ENCODE measurements around the gene EEPD1. TPM values are rescaled to one million over a fixed set of nuclear protein-coding genes. Genes with fewer than 3 reads are reported as not detected.
"Not testable (repeated sequence)": the region's sequence is repeated elsewhere in the genome, so short reads cannot be mapped to it uniquely, and the experiment has no call there.

The EEPD1 gene
- total and polyA plus RNA-seq, 11 donors: 3.7 to 12.2 (median 7.7) TPM

GRCh38 chr7:36232555-36232954 lies 79.5 kb downstream of the EEPD1 start:
- WGBS, 4 donors: 73 to 81% (median 77%) methylated on average over 1 of the region's 1 CpG
- TF ChIP-seq, protein P1, sequence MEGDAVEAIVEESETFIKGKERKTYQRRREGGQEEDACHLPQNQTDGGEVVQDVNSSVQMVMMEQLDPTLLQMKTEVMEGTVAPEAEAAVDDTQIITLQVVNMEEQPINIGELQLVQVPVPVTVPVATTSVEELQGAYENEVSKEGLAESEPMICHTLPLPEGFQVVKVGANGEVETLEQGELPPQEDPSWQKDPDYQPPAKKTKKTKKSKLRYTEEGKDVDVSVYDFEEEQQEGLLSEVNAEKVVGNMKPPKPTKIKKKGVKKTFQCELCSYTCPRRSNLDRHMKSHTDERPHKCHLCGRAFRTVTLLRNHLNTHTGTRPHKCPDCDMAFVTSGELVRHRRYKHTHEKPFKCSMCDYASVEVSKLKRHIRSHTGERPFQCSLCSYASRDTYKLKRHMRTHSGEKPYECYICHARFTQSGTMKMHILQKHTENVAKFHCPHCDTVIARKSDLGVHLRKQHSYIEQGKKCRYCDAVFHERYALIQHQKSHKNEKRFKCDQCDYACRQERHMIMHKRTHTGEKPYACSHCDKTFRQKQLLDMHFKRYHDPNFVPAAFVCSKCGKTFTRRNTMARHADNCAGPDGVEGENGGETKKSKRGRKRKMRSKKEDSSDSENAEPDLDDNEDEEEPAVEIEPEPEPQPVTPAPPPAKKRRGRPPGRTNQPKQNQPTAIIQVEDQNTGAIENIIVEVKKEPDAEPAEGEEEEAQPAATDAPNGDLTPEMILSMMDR (IDR thresholded peaks at IDR 0.05): no peak
- Histone ChIP-seq H3K9me3 (no peaks in the 10 kb centered on the region), H3K36me3 (peaks cover 0 to 3% (median 0%) of the 10 kb centered on the region in 9 donors), H3K27ac (peak overlapping the region in 1 of 12 donors; percentile 24), H3K4me1 (peaks cover 0 to 24% (median 5%) of the 10 kb centered on the region in 12 donors), H3K4me3 (no peak overlapping the region), H3K27me3 (no peaks in the 10 kb centered on the region)
- DNase-seq (no peak), ATAC-seq (no peak)
- intact Hi-C loops (cut with DNase I): no loop called here

DNA sequence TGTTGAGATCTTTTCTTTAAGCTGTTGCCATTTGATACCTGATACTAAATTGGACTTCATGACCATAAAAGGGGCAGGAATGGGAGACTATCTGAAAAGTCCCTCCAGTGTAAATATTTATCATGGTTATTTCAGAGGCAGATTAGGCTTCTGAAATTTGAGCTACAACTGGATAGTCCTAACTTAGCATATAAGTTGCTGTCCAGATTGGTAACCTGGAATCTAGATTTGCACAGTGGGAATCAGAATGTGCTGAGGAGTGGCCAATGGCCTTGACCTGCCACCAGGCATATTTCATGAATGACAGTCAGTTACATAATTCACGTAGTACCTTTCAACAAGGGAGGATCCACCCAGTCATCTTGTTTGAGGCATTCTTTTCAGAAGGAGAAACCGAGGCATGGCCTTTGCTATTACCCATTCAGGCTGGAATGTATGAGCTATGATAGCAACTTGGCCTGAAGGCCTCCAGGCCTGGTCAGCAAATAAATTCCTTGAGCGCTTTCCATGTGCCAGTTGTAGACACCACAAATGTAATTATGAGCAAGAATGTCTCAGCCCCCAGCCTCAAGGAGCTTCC lies 80.0 kb downstream of the EEPD1 start:
- 65 to 93% (median 77%) methylated on average over 3 of the region's 3 CpGs for WGBS, 4 donors
- H3K27ac ChIP-seq: no peak overlapping the region
- ATAC-seq: no peak

DNA sequence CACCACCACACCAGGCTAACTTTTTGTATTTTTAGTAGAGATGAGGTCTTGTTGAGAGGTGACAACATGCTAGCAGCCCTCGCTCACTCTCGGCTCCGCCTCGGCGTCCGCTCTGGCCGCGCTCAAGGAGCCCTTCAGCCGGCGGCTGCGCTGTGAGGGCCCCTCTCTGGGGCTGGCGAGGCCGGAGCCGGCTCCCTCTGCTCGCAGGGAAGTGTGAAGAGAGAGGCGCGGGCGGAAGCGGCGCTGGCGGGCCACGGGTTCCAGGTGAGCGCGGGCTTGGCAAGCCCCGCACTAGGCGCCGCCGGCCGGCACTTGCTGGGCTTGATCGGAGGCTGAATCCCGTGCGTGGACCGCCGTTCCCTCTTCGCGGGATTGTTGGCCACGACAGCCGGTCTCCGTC lies 83.0 kb downstream of the EEPD1 start:
- ATAC-seq (peak in 3 of 4 donors; percentile 37 to 55 (median 38)), DNase-seq (peak in 1 of 5 donors; percentile 34)
- TF ChIP-seq, protein P1 (IDR thresholded peaks at IDR 0.05): no peak
- TF ChIP-seq POLR2A (IDR thresholded peaks at IDR 0.05): no peak
- WGBS, 4 donors: 75 to 90% (median 89%) methylated on average over 30 to 39 of the region's 39 CpGs
- Histone ChIP-seq H3K4me3 (peak overlapping the region in 1 of 12 donors; percentile 18), H3K27me3 (no peaks in the 10 kb centered on the region), H3K27ac (no peak overlapping the region), H3K9me3 (no peaks in the 10 kb centered on the region), H3K4me1 (peaks cover 0 to 21% (median 6%) of the 10 kb centered on the region in 12 donors), H3K36me3 (peaks cover 0 to 8% (median 0%) of the 10 kb centered on the region in 9 donors)
- intact Hi-C loops (cut with DNase I): no loop called here

More for the DNA sequence above, 80.0 kb downstream of the EEPD1 start:
- Histone ChIP-seq H3K4me3 (no peak overlapping the region), H3K9me3 (no peaks in the 10 kb centered on the region), H3K27me3 (no peaks in the 10 kb centered on the region), H3K4me1 (peaks cover 0 to 24% (median 5%) of the 10 kb centered on the region in 12 donors), H3K36me3 (peaks cover 0 to 3% (median 0%) of the 10 kb centered on the region in 9 donors)
- DNase-seq: no peak
- no peak for TF ChIP-seq POLR2A (IDR thresholded peaks at IDR 0.05)
- TF ChIP-seq, protein P1 (IDR thresholded peaks at IDR 0.05): no peak
- intact Hi-C loops (cut with DNase I): no loop called here

GRCh38 chr7:36238138-36238537 lies 85.1 kb downstream of the EEPD1 start:
- ATAC-seq (no peak), DNase-seq (no peak)
- intact Hi-C loops (cut with DNase I): no loop called here
- no peaks in the 10 kb centered on the region for H3K9me3 ChIP-seq
- no peak overlapping the region for H3K4me3 ChIP-seq
- H3K36me3 ChIP-seq: peaks cover 0 to 8% (median 0%) of the 10 kb centered on the region in 9 donors
- no peak overlapping the region for H3K27ac ChIP-seq
- 49 to 60% (median 53%) methylated on average over 2 of the region's 2 CpGs for WGBS, 4 donors
- TF ChIP-seq POLR2A (IDR thresholded peaks at IDR 0.05): no peak
- TF ChIP-seq, protein P1 (IDR thresholded peaks at IDR 0.05): no peak
- no peaks in the 10 kb centered on the region for H3K27me3 ChIP-seq
- H3K4me1 ChIP-seq: peaks cover 0 to 7% (median 0%) of the 10 kb centered on the region in 12 donors

DNA sequence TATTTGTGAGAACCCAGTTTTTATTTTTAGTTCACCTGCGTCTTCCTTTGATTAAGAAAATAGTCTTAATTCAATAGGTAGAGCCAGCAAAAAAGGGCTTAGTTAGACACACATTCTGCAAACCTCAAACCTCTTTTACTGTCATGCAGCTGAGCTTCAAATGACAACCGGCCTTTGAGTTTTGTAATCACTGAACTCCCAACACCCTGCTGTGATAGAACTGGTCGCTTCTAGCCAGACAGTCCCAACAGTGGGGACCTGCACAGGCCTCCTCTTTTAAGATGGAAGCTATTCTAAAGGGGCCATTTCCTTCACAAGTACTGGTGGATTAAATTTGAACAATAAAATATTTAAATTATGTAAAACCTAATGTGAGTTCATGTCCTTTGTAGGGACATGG lies 90.3 kb downstream of the EEPD1 start:
- H3K9me3 ChIP-seq; H3K36me3 ChIP-seq; H3K27ac ChIP-seq; ATAC-seq; intact Hi-C loops (cut with DNase I); H3K27me3 ChIP-seq; H3K4me3 ChIP-seq; DNase-seq: not testable (repeated sequence)
- WGBS, 4 donors: 85 to 94% (median 88%) methylated on average over 3 of the region's 3 CpGs
- H3K4me1 ChIP-seq: peaks cover 0 to 23% (median 8%) of the 10 kb centered on the region in 12 donors

- H3K27me3 ChIP-seq; H3K9me3 ChIP-seq; ATAC-seq; H3K4me3 ChIP-seq; intact Hi-C loops (cut with DNase I); DNase-seq; H3K36me3 ChIP-seq: not testable (repeated sequence)
- H3K27ac ChIP-seq: peak overlapping the region in 1 of 12 donors; percentile 15
- H3K4me1 ChIP-seq: peaks cover 0 to 23% (median 8%) of the 10 kb centered on the region in 12 donors
- WGBS, 4 donors: 94 to 100% (median 98%) methylated on average over 1 of the region's 1 CpG
Observed at GRCh38 chr7:36244001-36244400, 90.9 kb downstream of the EEPD1 start.
